HG02623 (cell line): ENCODE measurements around the gene DTWD1.
"Not testable (repeated sequence)": the region's sequence is repeated elsewhere in the genome, so short reads cannot be mapped to it uniquely, and the experiment has no call there.

ENCODE experiments used
- ATAC-seq: cut with Tn5 transposase; IDR thresholded peaks from one replicate; pipeline ENCODE4 v1.9.1; 2021; ENCODE audit warnings: moderate library complexity; ENCODE audit not compliant: unreplicated experiment

Gene DTWD1, protein sequence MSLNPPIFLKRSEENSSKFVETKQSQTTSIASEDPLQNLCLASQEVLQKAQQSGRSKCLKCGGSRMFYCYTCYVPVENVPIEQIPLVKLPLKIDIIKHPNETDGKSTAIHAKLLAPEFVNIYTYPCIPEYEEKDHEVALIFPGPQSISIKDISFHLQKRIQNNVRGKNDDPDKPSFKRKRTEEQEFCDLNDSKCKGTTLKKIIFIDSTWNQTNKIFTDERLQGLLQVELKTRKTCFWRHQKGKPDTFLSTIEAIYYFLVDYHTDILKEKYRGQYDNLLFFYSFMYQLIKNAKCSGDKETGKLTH

GRCh38 chr15:49620658-49621368 lies at the start of gene DTWD1, which contains the start of gene FAM227B:
Gene DTWD1, plus strand, starts transcription at chr15:49621048. Its CDS starts 4,120 bp downstream, at chr15:49625168.
Gene FAM227B, minus strand, starts transcription at chr15:49620818. Its CDS starts 5,647 bp downstream, at chr15:49615171.
- ATAC-seq = peak; percentile 99

DNA sequence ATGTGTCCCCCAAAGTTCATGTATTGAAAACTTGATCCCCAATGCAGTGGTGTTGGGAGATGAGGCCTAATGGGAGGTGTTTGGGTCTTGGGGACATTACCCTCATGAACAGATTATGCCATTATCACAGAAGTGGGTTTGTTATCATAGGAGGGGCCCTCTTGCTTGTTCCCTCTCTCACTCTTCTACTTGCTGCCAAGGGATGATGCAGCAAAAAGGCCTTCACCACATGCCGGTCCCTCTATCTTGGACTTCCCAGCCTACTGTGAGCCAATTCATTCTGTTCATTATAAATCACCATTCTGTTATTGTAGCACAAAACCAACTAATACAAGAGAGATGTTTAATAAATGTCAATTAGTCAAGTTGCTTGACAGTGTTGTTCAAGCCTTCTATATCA lies 47.4 kb upstream of the DTWD1 start:
- no peak for ATAC-seq

GRCh38 chr15:49589030-49589429 lies 31.8 kb upstream of the DTWD1 start:
- peak; percentile 81 for ATAC-seq

DNA sequence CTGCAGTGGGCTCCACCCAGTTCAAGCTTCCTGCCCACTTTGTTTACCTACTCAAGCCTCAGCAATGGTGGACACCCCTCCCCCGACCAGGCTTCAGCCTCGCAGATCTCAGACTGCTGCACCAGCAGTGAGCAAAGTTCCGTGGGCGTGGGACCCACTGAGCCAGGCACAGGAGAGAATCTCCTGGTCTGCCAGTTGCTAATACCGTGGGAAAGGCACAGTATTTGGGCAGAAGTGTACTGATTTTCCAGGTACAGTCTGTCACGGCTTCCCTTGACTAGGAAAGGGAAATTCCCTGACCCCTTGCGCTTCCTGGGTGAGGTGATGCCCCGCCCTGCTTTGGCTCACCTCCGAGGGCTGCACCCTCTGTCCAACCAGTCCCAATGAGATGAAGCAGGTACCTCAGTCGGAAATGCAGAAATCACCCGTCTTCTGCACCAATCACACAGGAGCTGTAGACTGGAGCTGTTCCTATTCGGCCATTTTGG lies 28.0 kb upstream of the DTWD1 start:
- ATAC-seq = not testable (repeated sequence)

GRCh38 chr15:49604625-49605409 lies 16.0 kb upstream of the DTWD1 start:
- ATAC-seq = no peak

DNA sequence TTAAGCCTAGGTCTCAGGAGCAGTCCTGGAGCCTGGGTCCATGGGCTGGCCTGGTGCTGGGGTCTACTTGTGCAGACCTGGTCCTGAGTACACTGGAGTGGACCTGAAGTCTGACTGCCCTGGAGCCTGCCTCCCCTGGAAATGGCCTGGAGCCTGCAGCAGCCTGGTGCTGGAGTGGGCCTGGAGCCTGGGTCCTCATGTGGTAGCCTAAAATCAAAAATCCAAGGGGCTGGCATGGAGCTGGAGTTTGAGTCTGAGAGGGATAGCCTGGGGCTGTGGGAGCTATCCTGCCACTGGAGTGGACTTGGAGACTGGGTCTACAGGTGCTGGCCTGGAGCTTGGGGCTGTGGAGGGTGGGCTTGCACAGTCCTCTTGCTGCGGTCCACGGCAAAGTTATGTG lies 15.3 kb upstream of the DTWD1 start:
- no peak for ATAC-seq

DNA sequence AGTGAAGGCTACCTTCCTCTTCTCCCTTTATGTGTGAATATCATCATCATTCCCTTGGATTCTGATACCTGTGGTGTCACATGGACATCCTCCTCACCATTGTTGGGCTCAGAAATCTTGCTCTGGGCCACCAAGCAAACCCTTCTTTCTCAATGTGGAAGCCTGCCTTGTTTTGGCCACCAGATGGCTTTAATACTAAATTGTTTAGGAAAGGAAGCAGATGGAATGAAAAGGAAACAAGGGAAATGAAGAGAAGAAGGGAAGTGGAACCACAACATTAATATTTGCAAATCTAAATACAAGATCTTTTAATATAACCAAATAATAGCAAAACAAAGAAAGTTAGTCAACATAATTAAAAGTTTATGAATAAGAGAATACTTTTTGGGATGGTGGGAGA lies 14.3 kb upstream of the DTWD1 start:
- no peak for ATAC-seq

DNA sequence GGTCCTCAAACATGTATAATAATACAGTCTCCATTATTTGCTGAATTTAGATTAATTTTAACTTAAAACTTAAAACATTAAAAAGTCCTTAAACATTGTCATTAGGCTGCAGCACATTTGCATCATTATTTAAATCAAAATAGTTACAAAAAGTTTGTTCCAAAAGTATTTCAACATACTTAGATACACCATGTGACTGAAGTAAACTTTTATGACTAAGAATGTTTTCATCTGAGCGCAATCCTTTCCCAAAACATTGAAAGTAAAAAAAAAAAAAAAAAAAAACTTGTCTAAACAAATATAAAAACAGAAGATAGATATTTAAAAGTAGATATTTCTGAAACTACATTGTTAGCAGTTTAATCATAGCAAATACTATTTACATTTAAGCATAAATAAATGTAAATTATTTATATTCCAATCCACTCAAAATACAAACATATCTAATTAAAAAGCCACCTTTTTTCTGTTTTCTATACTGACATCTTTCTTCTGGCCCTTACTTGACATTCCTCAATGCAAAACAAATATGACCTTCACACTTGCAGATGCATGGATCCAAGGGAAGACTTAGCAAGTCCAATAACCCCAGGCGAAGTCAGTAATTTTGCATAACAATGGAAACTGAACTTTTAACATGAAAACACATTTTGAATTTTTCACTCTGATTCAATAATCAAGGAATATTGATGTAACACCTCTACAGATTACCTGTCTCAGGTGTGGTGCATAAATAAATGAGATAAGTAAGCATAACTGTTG lies 10.5 kb upstream of the DTWD1 start:
- ATAC-seq = no peak

DNA sequence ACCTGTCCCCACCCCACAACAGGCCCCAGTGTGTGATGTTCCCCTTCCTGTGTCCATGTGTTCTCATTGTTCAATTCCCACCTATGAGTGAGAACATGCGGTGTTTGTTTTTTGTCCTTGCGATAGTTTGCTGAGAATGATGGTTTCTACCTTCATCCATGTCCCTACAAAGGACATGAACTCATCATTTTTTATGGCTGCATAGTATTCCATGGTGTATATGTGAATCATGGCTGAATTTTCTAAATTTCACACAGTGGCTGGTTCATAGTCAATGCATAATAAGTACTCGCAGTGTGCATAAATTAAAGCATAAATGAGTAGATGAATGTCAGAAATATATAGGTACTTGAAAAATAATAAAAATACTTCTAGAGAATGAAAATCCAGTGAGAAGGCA lies 8.6 kb upstream of the DTWD1 start:
- ATAC-seq = not testable (repeated sequence)

- no peak for ATAC-seq
Measured at GRCh38 chr15:49619226-49619625, 1.6 kb upstream of the DTWD1 start.

- no peak for ATAC-seq
Measured at GRCh38 chr15:49620199-49620598, 649 bp upstream of the DTWD1 start.

DNA sequence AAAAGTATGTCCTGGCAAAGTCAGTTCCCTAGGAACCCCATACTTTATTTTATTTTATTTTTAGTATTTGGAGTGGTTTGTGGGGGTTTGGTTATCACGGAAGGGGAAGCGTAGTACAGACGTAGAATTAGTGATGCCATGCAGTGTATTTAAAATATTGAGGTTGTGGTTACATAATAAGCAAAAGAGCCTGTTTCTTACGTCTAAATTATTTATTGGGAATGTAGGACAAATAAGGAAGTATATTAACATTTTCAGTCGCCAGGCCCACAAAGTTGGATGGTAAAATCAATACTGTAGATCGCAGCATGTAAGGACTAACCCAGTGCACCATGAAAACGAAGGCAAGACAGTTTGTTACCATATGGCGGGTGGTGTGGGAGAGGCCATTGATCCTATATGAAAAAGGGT lies 558 bp downstream of the DTWD1 start:
- ATAC-seq = no peak

GRCh38 chr15:49621887-49622286 lies 1.0 kb downstream of the DTWD1 start:
- no peak for ATAC-seq

DNA sequence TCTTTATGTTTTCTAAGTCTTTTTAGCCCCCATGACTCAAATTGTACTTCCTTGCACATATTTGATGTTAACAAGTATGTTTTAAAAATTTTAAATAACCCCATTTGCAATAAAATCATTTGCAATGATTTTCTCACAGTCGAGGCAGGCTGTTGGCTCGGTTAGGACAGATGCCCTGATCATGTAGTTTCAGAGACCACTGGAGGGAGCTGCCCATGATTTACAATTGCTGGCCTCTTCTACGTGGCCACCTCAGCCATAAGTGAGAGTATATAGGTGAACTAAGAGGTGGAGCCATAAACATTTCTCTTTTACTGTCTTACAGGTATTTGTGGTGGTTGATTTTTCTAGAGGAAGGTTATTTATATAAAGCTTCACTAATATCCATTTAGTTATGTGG lies 1.7 kb downstream of the DTWD1 start:
- no peak for ATAC-seq

GRCh38 chr15:49624056-49624455 lies 3.2 kb downstream of the DTWD1 start:
- no peak for ATAC-seq

- ATAC-seq = no peak
Measured at GRCh38 chr15:49625460-49626036, 4.7 kb downstream of the DTWD1 start.

GRCh38 chr15:49627407-49627877 lies 6.6 kb downstream of the DTWD1 start:
- no peak for ATAC-seq

- ATAC-seq = no peak
Measured at GRCh38 chr15:49628379-49628778, 7.5 kb downstream of the DTWD1 start.

- ATAC-seq = no peak
Measured at GRCh38 chr15:49637857-49638256, 17.0 kb downstream of the DTWD1 start.

GRCh38 chr15:49644364-49644794 lies 23.5 kb downstream of the DTWD1 start:
- no peak for ATAC-seq
